Tibial nerve (tissue), 4 donors: Measurements from ENCODE around the gene ASB13.

Experiments
- CTCF ChIP-seq, 5 experiments: fragments of 200-600 bp in 3 of 5; fragments of 450-650 bp in 2 of 5; sonication (generic) in 3 of 5; IDR thresholded peaks; one replicate each; pipeline ENCODE4 v1.5.1; 2016 to 2019; ENCODE audit warnings: antibody characterized with exemption in 5 of 5, mild to moderate bottlenecking in 3 of 5, moderate library complexity in 2 of 5
- EP300 ChIP-seq, 2 donors: sonication (generic); formaldehyde crosslinking; IDR thresholded peaks; one replicate each; pipeline ENCODE4 v1.6.1; 2017; ENCODE audit warnings: antibody characterized with exemption in 2 of 2, mild to moderate bottlenecking in 1 of 2
- POLR2A ChIP-seq, 2 donors: fragments of 450-650 bp; IDR thresholded peaks; one replicate each; pipeline ENCODE4 v1.6.1; 2017; ENCODE audit warnings: antibody characterized with exemption in 2 of 2, mild to moderate bottlenecking in 2 of 2, moderate library complexity in 2 of 2

DNA sequence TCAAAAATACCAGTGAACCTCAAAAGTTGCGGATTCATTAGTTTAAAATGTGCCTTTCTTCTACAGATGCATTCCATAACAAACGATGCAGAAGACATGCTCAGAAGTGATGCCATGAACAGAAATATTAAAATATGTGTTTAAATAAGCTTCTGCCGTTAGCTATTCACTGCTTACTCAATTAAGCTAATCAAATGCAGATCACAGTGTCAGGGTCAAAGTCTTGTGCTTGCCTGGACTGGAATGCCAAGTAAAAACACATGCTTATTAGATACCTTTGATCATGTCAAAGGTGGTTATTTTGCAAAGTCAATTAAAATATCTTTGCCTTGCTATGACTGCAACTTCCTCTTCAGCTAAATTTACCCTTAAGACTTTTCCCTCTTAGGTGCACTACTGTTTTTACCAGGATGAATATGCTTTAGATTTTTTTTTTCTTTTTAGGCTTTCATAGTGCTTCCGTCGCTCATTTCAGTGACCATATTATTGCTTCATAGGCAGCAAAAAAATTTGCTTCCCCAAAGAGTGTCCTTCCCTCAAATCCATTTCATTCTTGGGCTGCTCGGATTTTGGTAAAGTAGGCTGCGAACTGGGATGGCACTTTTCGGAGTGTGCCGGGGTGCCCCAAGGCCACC, 905 bp downstream of the ASB13 start:
- TF ChIP-seq CTCF (IDR thresholded peaks at IDR 0.05): no peak
- no peak for TF ChIP-seq POLR2A (IDR thresholded peaks at IDR 0.05)
- no peak for TF ChIP-seq EP300 (IDR thresholded peaks at IDR 0.05)
